ENCODE results near the gene MAML3.

Gene MAML3

DNA sequence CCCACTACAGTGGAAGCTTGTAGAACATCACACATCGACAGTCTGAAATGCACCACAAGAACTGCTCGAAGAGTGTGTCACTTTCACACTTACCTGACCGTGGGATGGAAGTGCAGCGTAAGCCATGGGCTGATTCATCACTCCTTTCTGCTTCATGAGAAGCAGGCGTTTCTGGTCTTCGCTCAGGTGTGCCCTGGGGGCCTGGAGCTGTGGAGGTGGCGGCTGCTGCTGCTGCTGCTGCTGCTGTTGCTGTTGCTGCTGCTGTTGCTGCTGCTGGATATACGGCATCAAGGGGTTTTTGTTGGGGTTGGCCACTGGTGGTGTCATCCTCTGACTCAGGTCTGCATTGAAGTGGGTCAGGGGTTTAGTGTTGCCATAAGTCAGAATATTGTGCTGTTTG, 264.7 kb downstream of the MAML3 start:
- DNase-seq = no peak

DNA sequence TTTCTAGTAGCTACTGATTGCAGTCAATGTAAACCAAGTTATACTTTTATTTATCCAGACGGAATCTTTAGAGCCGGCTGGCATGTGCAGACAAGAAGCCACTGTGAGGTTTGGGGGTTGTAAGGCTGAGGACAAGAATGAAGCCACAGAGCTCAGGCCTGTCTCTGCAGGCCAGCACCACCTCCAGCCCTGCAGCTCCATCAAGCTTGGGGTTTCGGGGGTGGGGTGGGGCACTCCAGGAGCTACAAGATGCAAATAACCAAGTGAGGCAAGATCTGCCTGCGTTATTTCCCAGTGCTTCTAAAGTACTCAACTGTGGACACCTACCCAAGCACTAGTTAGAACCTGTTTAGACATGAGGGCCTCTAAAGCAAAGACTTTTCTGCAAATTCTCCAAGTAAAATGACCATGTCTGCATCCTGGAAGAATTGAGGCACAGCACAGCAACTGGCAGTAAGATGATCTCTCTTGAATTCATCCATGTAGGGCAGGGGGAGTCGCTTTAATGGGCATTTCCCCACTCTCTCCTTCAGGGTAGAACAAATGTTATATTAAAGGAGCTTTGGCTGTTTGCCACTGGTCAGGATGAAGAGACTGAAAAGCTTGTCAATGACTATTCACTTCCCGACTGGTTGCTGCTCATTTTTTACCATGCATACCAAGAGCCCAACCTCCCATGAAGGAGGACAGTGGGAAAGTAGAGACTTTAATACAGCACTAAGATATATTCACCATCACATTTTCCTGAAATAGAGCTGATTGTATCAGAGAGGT, 265.8 kb downstream of the MAML3 start:
- no peak for DNase-seq

DNA sequence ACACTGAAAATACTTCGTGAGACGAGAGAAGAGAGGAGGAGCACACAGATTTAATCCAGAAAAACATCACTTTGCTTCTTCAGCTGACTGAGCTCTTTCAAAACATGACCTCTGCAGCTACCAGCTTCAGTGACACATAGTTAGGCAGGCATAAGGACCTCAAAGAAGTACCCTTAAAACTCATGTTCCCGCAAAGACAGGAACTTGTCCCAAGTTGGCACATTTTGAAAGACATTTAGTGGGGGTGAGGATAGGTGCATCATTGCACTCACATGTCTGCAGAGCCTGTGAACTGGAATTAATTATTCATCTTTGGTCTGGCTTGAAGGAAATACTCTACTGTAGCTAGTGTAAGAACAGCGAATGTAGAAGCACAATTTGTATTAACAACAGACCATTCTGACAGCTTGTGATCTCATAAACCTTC, 266.6 kb downstream of the MAML3 start:
- no peak for DNase-seq

DNA sequence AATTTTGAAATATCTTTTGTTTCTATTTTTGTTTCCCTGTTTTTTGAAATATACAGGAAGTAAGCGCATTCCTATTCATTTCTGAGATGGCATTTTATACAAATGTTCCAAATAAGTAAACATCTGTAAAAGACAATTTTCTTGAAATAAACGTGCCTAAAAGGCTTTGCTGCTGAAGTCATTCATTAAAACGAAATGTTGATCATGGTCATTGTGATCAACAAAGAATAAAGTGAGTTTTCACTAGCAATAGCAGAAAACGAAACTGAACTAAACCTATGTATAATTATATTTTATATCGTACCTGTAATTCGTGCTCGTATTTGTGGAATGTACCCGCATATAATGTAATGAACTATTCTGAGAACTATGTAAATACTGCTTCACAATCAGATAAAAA, 267.2 kb downstream of the MAML3 start:
- no peak for DNase-seq

DNA sequence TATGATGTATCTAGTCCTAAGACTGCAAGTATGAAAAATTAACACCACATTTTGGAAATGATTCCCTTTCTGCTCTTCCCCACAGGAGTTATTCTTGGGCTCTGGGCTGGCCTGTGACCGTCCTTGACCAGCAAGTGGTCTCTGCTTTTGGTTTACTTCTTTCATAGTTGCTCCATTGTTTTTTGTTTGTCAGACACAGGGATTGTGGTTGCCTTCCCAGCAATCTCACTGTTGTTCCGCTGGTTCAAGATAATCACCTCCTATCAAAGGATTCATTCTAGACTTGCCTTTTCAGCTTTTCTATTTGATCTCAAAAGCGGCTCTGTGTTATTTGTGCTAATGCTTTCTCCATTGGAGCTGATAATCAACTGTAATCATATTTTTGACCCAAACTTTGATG, 269.5 kb downstream of the MAML3 start:
- no peak for DNase-seq

DNA sequence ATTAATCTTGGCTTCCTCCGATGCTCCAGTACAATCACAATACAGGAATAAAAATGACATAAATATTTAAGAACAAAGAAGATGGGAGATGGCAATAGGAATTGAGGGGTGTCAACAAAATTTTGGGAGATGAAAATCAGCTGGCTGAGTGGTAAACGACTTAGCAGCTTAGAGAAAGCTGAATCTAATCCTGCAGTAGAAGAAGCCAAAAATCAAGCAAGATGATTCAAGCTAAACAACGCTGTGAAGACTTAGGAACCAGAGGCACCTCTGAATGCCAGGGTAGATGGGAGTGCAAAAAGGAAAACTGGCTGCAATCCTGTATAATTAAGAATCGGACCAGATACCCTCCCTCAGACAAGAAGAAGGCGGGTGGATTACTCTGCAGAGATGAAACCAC, 273.1 kb downstream of the MAML3 start:
- DNase-seq = no peak

DNA sequence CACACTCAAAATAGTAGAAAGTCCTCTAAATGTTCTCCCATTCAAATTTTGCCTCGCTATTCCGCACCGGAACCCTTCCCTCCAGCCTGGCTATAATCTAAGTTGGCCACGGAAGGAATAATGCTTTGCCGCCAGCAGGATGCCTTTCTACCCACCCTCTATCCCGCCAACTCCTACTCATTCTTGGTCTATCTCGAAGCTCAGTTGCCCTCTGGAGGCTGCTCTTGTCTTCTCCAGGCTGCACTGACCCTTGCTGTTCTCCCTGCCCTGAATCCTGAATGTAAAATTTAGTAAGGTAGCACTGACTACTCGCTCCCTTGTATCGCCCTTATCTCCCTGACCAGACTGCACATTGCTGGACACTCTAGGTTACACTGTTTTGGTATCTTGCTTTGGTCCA, 275.9 kb downstream of the MAML3 start:
- DNase-seq = no peak

DNA sequence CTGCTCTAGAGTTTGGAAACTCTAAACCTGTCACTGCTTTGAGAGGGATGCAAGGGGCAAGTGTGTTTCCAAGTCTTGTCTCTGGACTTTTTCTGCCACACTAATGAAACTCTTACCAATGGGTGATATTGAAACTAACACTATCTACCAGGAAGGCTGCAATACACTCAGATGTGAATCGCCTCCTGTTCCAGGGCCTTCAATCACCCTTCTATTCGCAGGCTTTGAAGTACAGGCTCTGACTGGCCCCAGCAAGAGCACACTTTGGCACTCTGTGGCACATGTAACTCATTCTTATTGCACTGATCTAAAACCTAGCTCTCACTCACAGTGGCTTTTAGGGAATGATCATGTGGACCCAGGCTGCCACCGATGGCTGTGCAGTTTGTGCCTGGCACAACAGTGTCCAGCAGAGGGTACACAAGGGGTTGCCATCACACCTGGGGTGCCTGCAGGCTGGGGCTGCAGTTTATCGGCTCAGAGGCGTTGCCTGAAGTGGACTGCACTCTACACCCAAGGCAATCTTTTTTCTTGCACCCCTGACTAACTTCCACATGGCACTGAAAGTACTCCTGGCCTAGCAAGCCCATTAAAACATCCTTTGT, 277.5 kb downstream of the MAML3 start:
- DNase-seq = no peak

DNA sequence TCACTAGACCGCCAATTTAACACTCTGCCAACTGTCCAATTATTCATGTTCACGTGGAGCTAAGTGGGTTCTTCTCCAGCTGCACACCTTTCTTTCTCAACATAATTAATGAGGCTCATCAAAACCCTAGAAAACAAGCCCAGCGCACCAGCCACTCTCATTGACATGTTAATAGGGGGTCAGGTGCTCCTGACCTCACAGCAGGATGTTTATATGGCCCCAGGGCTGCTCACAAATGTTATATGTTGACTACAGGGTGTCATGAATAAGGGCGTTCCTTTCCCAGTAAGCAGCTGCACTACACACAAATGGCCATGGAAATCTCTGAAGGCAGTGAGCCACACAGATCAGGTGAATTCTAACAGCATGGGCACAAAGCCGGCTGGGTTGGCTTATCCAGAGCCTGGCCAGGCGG, 278.6 kb downstream of the MAML3 start:
- no peak for DNase-seq

DNA sequence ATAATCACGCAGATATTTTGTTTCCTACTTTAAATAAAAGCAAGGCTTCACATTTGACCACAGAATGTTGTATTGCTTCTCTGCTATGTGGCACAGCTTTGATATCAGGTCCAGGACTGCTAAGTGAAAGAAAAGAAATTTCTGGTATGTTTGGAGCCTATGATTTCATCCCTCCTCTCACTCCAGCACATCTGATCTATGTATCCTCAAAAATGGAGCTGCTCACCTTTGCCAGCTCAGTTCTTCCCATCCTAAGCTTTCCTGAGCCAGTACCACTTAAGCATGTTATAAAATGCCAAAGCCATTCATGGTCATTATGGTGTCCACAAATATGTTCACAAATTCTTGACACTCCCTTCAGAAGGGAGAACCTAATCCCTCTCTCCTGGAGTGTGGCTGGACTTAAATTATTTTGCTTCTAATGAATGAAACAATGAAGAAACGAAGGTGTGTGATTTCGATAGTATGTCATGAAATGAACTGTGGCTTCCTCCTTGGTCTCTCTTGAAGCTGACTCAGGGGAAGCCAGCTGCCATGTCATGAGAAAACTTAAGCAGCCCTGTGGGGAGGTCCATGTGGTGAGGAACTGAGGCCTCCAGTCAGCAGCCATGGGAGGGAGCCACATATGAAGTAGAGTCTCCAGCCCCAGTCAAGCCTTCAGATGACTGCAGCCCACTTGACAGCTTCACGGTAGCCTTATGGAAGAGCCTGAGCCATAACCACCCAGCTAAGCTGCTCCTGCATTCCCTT, 280.7 kb downstream of the MAML3 start:
- no peak for DNase-seq

DNA sequence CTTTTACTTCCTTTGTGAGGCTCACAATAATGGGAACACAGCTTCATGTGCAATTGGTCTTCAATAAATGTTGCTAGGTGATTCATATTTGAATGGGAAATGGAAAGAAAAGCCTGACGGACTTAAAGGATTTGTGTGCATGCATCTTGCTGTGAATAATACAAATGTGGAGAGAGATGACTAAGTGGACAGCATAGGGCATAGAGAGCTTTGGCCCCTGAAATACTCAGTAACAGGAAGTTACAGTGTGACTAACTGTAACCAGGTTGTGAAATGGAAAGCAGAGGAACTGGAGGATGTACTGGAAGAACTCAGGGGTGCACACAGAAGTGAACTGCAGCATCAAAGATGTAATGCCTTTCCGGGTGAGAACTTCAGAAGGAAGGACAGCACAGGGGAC, 281.7 kb downstream of the MAML3 start:
- no peak for DNase-seq

DNA sequence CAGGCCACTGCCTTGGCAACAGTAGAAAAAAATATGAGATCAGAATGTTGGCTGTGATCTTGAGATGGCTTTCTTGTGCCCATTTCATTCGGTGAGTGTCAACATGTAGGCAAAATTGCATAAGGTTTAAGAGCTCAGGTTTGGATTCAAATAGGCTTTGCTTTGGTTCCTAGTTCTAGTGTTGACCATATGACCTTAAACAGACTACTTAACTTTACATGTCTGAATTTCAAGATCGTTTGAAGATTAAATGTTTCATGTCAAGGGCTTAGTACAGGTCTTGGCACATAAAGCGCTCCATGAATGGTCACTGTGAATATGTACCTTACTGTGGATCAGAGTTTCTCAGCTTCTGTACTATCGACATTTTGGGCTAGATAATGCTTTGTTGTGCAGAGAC, 284.2 kb downstream of the MAML3 start:
- DNase-seq = no peak

DNA sequence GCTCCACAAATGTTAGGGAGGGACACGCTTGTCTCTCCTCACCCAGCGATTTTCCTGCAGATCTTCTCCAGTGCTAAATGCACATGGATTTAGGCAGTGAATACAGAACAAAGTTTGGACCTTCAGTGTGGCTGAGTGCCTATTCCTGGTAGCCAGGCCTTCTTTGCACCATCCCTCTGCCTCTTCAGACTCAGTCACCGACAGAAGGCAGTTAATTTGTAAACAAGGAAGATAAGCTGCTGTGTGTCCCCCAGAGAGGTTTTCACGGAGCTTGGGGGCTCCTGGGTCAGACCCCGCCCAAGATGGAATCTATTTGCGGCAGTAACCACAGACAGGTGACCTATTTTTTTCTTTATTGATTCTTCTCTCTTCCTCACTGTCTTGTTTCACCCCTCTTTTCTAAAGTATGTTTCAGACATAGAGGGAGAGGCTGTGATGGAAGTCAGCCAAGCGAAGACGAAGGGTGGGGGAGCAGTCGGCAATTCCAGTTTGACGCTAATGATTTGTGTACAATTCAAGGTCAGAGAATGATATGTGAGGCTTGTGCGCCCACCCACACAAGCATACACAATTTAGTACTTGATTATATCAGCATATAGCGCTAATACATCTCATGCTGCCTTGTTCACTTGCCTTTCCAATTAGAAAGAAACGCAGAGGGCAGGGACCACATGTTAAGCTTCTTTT, 287.6 kb downstream of the MAML3 start:
- DNase-seq = no peak

DNA sequence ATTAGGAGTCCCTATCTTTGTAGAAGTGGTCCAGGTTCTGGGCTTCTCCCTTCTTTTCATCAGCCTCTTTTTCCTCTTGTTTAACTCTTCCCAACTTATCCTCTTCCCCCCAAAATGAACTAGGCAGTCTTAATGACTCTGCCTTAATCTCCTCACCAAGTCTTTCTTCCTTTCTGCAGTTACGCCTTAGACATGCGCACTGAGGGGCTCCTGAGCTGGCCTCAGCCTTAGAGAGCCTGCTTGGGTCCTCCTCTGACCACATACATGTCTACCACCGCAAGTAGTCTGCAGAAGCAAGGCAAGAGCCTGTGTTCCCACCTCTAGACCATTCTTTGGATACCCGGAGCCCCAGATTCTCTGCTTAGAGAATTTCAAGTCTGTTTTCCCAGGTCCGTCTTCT, 288.4 kb downstream of the MAML3 start:
- DNase-seq = no peak

DNA sequence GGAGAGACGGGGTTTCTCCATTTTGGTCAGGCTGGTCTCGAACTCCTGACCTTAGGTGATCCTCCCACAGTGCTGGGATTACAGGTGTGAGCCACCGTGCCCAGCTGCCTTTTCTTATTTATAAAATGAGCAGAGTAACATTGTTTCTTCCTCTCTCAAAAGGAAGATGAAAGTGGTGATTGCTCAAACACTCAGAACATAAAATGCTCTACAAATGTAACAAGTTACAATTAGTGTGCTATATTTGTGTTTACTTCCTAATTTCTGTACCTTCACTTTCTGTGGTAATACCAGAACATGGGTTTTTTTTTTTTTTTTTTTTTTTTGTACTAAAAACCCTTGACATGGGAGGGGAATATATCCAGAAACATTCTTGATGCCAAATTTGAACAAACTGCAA, 290.5 kb downstream of the MAML3 start:
- no peak for DNase-seq

DNA sequence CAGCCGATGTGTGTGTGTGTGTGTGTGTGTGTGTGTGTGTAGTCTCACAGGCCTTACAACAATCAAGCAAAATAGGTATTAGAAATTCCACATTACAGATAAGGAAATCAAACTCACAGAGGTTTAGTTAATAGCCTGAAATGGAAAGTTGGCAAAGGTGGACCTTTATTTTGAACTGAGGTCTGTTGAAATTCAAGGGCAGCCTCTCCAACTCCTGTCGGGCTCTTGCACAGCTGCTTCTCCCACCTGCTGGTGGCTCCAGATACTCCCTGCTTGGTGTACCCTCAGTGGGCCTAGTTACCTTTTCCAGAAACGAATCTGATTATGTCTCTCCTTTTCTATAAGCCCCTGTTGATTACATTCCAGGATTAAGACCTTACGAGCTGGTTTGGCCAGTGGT, 292.5 kb downstream of the MAML3 start:
- no peak for DNase-seq

DNA sequence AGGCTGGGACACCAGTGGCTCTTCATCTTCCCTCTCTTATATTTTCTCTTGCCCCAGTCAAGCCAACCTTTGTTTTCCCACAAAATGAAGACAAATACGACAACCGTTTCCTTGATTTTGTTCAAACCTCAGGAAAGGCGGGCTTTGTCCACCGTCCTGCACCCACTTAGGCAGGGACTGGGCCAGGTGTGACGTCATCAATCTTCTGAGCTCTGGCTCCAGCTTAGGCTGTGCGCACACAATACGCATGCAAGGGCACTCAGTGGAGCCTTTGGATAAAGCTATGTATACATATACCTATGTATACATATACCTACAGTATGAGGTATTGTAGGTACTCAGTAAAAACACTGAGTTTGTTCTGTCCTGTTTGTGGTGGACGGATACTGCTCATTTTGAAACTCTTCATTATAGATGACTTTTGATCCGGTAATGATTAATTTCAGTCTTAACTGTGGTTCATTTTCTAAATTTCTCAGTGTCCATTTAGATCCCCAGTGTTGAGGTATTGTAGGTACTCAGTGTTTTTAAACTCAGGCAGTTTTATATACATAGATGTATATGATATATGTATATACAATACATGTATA, 293.5 kb downstream of the MAML3 start:
- no peak for DNase-seq

DNA sequence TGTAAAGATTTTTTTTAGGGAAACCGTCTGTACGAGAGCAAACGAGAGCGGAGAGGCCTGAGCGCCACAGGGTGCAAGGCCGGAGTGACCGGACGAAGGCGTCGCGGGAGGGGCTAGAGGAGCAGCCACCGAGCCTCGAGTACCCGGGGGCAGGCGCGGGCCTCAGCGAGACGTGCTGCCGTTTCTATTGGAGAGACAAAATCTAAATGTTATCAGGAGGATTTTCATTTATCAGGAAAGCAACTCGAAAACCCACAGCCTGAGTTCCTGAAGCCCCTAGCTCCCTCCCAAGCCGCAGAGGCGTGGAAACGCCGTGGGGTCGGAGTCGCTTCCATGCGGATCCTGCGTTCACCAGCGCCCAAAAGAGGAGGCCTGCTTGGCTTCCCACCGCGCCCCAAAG, 294.1 kb downstream of the MAML3 start:
- no peak for DNase-seq

DNA sequence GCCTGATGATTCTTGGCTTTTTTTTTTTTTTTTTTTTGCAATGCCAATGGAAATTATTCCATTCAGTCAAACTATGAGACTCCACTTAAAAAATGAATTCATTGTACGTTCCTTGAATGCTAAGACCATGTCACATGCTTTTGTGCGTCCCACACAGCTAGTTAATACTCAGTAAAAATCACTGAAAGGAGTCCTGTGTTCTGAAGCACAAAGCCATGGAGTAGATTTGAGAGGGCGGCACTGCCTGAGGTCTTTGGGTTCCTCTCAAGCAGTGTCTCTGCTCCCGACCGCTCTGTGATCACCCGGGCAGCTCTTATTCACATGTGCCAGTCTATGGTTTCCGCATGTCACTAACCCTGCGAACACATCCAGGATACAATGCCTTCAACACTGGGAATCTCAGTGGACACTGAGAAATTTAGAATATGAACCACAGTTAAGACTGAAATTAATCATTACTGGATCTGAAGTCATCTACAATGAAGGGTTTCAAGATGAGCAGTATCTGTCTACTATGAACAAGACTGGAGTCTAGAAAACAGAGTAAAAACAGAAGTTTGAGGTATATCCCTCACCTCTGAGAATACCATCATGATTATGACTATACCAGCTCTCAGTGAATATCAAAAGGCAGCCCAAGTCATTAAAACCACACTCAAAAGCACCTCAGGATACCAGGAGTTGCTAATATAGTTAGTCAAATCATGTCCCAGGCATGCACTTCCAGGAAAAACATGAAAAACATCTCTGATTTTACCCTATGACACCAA, 295.4 kb downstream of the MAML3 start:
- no peak for DNase-seq

DNA sequence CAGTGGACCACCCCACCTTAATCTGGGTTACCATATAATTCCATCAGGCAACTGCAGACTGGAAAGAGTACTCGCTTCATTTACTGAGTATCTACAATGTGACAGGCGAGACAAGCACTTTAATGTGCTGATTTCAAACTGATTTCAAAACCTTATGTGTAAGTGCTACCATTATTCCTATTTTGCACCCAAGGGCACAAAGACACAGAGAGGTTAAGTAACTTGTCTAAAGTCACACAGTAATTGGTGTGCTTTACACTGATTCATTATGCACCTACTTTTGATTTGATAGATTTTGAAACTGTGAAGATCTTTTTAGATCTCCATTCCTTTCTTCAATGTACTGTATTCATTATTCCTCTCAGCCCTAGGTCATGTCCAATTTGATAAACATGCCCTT, 296.0 kb downstream of the MAML3 start:
- DNase-seq = no peak

DNA sequence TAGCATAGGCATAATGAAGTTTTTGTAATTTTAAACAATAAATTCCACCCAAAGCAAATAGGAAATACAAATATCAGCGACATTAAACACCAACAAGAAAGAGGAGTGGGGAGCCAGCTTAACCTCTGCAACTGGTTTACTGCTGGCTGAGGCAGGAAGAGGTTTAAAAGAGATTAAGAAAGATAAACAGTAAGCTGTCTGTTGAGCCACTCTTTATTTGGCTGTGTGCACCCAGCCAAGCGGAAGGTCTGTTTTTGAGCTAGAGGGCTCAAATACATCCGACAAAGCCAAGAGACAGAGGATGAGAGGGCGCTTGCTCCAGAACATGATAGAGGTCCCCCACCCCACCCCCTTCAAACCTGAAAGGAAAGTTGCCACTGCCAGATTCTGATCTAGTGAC, 297.0 kb downstream of the MAML3 start:
- no peak for DNase-seq

DNA sequence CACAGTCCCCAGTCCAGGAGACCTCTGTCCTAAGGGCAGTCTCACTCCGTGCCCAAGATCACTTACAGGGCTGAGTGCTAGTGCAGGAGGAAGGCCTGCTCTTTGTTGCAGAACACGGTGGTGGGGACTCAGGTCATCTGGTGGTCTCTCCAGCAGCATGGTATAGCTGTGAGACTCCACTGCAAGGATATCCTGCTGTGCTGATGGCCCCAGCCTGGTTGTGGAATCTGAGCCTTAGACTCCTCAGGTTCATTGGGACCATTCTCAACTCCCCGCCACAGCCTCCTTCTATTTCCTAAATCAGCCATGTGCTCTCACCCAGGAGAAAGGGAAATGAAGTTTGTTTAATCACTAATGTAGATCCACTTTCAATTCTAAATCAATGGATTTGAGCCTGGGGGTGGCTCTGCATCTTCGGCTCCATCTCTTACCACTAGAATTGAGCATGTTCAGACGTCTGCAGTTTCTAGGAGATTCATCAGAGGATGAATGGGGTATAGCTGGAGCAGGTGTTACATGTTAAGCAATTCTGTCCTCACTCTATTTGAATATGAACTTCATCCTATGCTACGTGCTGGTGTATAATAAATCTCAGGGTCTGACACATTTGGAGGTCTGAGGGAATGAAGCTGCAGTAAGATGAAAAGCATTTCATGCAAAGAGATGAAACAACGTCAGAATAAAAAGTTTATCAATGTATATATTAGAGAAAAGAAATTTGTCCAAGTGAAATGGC, 299.1 kb downstream of the MAML3 start:
- no peak for DNase-seq
